Measurements from ENCODE around the gene ELAVL1.

ELAVL1 gene

DNA sequence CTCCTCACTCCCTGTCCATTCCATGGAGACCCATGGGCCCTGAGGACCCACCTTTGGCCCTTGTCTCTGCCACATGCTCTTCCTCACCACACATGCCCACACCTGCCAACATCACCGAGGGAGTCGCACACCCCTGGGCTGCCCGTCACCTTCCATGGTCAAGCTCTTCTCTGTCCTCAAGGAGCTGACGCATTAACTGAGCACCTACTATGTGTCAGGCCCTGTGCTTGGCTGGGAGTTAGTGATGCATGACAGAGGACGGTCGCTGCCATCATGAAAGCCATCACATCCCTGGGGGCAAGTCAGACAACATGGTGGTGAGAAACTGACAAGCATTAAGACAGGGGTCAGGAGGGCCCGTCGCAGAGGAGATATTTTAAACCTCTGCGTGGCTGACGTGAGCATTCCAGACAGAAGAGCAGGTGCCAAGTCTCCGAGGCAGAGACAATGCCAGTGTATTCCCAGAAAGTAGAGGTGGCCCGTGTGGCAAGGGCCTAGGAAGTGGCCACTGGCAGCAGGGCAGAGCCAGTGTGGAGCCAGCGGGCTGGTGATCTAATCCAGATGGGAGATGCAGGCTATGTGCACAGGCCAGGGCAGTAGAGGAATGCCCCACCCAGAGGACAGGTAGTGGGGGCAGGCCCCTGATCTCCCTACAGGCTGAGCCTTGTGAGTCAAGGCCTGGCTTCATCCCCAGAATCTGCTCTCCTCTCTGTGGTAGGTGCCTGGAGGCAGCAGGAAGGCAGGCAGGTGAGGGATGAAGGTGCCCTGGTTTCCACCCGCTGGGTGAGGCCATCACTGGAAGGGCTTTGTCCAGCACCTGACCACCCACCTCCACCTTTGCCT is 21.2 kb downstream of the ELAVL1 start:
- DNase-seq: no peak

DNA sequence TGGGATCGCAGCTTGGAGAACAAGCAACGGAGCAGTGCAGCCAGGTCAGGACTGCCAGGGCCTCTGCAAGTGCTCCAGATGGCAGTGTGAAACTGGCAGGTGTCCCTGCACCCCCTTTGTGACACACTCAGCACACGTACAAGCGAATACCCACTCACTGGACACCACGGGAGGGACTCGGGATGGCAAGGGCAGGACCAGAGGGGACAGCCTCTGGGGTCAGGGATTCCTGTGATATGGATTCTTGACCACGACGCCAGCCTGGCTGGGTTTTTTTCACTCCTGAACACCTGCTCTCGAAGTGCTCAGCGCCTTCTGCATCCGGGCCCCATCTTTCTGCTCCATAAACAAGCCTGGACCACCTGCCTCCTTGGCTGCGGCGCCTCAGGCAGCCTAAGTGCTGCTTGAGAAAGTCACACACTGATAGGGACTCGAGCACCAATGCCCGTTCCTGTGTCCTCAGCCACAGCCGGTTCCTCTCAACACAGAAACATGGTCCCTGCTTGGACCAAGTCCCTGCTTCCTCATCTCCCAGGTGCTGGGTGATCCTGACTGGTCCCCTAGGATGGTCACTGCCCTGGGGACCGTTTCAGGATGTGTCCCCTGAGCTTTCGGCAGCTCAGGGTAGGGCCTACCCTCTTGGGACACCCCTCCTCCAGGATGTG is 22.0 kb downstream of the ELAVL1 start:
- DNase-seq: no peak

DNA sequence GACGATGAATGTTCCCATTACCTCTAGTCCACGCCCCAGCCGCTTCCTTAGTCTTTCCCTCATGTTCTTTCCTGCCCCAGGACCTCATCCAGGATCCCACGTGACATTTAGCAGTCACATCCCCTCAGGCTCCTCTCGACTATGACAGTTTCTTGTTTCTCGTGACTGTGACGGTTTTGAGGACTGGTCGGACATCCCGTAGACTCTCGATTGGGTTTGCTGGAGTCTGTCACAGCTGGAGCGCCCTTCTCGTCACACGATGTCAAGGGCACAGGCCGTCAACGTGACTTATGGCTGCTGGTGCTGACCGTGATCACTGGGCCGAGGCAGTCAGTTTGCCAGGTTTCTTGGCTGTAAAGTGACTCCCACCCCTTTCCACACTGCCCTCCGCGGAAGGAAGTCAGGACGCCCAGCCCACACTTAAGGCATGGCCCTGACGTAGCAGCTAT is 22.8 kb downstream of the ELAVL1 start:
- no peak for DNase-seq

DNA sequence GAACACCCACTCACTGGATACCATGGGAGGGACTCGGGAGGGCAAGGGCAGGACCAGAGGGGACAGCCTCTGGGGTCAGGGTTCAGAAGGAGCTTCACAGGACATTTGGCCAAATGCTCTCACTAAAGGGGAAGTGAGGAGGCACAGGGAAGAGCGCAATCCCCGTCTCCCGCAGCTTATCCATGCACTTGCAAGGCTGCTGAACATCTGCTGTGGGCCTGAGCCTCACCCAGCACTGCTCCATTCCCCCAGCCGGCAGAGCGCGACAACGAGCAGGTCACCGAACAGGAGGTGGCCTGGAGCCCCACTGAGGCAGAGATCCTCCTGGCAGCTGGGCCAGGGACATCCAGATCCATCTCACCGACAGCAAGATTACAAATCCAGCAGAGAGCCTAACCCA is 23.3 kb downstream of the ELAVL1 start:
- no peak for DNase-seq

DNA sequence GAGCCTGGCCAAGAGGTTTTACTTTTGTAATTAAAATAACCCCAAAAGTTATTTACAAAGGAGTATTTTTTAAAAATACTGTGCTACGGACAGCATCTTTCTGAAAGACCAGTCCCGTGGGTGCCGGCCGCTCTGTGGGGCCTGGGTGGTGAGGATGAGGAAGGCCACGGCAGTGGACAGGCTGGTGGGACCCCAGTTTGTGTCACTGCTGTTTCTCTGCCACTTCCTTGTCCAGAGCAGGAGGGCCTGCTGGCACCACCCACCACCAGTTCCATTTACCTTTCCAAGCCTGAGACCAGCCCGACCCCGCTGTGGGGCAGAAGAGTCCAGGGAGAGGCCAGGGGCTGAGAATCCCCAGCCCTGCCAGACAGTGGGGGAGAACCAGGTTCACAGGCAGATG is 23.8 kb downstream of the ELAVL1 start:
- DNase-seq: no peak

DNA sequence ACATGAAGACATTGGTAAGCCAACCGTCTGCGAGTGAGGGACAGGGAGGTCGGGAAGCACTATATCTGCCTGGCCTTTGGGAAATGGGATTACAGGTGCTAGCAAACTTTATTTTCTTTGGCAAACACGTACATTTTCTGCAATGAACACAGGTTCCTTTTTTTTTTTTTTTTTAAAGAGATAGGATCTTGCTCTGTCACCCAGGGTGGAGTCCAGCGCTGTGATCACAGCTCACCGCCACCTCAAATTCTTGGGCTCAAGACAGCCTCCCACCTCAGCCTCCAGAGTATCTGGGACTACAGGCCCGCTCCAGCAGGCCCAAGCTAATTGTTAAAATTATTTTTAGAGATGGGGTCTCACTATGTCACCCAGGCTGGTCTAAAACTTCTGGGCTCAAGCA is 24.2 kb downstream of the ELAVL1 start:
- DNase-seq: no peak

DNA sequence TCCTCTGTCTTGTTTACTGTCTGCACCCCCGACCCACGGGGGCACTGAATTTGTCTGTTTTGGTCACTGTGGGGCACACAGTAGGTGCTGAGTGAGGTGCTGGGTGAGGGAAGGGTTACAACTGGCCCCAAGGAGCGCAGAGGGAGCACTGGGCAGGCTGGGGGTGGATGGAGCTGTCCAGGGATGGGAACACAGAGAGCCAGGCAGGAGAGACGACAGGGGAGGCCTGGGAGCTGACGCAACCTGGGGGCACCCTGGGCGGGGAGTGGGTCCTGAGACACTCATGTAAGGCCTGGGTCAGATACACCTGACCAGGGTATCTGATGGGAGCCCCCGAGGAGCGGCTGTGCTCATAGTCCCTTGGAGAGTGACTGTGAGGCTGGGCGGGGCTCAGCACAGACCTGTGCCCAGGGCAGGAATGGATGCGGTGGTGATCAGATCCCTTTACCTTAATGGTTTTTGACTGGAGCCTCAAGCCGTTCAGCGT is 24.8 kb downstream of the ELAVL1 start:
- no peak for DNase-seq

DNA sequence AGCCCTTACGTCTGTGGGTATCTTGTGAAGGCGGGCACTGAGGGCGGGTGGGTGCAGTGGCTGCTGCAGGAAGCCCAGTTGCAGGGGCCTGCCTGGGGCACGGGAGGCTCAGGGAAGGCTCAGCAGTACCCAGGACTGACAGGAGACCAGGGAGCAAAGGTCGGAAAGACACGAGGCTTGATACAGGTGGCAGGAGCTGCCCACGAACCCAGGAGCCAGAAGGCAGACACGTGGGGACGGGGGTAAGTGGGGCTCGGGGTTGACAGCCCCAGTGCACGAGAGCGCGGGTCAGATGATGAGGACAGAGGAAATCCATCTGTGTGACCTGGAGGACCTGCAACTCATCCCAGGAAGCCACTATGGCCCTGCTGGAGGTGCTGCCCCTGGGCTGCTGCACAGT is 25.3 kb downstream of the ELAVL1 start:
- DNase-seq: no peak

DNA sequence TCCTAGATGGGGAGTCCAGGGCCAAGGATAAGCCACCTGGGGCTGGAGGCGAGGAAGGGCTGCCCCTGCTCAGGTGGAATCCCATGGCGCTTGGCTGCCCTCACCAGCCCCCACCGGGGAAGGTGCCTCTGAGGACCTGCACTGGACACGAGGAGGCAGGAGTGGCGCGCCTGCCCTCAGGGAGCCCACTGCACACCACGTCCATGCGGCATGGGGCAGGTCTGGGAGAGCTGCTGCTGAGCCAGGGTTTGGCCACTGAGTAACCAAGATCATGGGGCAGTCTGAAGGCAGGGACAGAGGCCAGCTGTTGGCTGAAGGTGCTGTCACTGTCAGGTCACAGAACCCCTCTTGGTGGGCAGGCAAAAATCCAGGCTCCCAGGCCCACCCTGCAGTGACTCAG is 25.9 kb downstream of the ELAVL1 start:
- no peak for DNase-seq

DNA sequence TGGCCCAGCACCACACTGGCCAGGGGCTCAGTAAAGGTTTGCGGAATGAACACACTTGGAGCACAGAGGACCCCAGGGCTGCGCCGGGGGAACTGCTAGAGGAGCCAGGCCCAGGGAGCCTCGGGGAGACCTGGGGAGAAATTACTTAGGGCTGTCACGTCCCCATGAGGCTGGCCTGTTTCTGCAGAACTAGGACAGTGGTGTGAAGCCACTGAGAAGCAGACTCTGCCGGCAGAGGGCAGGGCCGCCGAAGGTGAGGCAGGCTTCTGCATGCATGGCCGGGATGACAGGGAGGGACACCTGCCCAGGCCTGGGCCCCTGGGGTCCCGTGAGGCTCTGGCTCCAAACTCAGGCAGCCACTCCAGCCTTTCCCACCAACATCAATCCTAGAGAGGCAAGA is 26.4 kb downstream of the ELAVL1 start:
- DNase-seq: no peak

DNA sequence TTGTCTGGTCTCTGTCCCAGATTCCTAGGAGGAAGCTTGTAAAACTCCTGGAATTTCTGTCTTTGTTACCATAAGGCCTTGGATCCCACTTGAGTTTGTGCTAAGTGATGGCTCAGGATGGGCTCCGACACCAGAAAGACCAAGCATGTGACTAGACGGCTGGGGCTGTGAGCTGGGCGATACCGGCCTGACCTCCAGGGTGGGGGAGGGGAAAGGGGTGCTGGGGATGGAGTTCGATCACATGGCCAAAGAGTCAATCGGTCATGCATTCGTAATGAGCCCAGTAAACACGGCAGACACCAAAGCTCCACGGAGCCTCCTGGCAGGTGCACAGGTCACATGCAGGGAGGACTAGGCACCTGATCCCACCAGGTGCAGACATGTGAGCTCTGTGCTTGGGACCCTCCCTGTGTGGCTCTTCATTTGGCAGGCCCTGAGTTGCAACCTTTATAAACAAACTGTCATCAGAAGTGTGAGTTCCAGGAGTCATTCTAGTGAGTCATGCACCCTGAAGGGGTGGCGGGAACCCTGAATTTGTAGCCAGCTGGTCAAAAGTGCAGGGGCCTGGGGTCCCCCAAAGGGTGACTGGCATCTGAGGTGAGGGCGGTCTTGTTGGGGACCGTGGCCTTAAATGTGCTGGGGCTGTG is 27.1 kb downstream of the ELAVL1 start:
- no peak for DNase-seq

DNA sequence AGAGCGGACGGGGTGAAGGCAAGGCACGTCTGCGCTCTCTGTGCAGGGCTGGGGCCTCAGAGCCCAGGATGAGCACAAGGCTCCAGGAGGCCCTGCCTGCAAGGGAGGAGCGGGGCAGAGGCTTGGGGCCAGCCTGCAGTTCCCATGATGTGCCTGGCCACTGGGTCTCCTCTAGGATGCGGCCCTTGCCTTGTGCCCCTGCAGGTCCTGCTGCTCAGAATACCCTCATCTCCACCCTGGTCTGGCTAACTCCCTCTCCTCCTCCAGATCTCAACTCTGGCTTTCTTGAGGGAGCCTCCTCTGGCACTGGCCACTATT is 27.8 kb downstream of the ELAVL1 start:
- DNase-seq: no peak

DNA sequence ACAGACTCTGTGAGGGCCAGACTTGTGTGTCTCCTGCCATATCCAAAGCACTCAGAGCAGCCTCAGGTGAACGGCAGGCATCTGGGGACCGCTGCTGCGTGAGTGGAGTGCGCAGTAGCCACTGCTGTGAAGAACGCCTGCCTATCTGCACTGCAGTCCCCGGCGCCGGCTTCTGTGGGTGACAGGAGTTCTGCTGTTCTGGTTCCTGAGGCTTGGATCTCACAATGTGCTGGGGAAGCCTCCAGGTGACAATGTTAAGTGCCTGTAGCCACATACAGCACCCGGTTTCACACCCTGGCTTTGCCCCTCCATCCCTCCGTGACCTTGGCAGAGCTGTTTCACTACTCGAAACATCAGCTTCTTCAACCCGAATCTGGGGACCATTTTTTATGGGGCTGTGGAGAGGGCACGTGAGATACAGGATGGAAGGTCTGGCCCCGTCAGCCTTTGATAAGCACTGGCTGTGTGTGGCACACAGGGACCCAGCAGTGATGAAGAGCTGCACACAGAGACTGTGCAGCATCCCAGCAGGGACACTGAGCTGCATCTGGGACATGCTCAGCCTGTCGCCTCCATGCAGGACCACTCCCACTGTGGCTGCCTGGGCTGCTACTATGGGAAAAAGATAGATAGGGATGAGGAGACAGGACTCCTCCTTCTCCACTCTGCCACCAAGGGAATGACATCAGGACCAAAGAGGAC is 28.3 kb downstream of the ELAVL1 start:
- DNase-seq: no peak

DNA sequence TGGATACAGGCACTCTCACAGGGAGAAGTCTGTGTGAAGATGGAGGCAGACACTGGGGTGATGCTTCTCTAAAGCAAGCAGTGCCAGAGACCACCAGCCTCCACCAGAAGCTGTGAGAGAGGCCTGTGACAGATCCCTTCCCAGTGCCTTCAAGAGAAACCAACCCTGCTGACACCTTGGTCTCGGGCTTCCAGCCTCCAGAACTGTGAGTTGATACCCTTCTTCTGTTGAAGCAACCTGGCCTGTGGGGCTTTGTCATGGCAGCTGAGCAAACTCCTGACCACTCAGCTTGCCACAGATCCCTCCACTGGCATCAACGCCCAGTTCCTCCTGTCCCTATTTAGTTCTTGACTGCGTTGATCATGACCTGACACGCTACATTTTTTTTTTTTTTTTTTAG is 29.0 kb downstream of the ELAVL1 start:
- no peak for DNase-seq

DNA sequence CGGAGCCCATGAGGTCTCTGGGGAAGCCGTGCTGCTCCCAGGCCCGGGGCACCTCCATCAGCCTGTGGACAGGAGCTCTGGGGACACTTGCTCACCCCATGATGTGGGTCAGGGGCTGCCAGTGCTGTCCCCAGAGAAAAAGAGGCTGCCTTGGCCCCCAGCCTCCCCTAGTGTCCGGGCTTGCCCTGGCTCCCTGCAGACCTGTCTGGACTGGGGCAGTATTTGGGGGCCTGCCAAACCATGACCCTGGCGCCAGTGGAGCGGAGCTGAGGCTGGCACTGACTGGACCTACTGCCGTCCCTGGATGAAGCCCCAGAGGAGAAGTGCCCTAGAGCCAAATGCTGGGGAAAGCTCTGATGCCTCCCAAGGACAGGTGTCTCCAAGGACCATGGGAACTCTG is 30.4 kb downstream of the ELAVL1 start:
- DNase-seq: no peak

DNA sequence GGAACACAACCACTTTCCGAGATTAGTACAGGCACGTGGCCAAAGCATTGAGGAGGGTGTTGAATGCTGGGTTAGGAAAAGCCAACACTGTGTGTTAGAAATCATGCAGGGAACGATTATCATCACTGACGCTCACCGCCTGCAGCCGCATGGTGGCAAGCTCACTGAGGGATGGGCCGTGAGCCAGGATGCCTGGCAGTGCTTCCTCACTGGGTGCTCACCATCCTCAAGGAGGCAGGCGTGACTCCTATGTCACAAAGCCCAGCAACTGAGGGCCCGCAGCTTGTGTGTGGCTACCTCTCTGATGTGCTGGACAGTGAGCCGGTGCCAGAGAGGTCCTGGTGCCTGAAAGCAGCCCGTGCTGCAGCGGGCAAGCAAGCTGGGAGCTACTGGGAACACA is 31.6 kb downstream of the ELAVL1 start:
- no peak for DNase-seq

DNA sequence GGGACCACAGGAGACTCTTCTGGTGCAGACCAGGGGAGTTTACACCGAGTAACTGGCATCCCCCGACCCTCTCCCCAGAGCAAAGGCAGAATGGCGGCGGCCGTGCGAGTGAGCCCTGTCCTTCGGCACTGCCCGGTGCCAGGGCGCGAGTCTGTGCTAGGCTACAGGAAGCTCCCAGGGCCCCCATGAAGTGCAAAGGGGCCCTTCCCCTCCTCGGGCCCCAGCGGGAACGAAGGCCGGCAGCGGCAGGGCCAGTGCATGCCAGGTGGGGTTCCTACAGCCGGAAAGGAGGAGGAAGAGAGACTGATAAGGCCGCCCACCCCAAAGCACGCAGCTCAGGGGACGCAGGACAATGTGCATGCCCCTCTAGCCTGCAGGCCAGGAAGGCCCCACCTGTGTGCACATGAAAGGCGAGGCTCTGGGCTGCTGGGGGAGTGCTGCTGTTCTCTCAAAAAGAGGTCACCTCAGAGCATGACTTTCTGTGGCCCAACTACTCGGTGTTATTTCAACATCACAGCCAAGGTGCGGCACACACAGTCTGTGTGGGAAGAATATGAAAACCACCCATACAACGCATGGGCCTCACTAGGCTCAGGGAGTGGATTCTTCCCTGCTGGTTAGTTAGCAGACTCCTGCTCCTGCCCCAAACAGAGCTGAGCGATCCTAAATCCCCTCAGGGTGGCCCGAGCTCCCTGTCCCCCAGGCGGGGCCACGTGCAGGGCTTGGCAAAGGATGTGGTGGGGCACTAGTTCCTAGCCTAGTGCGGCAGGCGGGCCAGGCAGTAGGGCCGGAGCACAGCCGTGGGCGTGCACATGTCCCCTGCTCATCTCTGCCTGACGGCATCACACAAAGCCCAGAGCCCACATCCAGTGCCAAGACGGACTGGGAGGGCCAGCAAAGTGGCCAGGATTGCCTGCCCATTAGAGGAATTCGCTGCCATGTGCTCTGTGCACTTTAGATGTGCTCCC is 33.6 kb downstream of the ELAVL1 start:
- no peak for DNase-seq

DNA sequence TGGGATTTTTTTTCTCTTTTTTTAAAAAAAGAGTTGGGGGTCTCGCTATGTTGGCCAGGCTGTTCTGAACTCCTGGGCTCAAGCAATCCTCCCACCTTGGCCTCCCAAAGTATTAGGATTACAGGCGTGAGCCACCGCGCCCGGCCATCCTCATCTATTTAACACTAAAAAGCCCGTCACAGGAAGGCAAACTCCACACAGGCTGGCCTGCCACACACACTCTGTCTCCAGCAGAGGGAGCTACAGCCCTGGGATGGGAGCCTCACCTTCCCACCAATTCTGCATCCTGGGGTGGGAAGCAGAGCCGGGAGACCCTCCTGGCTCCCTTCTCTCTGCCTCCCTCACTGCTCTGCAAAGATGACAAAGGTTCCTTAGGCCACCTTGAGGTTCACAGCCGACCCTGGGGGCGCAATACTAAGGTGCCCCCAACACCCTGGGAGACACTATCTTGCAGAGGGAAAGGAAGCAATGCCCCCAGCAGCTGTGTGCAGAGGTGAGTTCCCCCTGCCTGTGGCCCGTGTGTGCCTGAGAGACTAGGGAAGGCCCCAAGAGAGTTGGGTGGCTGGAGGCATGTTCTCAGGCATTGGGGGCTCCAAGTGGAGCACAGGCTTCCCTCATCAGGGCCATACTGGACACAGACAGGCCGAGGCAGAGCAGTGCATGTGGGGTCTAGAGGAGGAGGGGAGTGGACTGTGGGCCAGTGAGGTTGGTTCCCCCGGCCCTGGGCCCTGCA is 34.6 kb downstream of the ELAVL1 start:
- no peak for DNase-seq

DNA sequence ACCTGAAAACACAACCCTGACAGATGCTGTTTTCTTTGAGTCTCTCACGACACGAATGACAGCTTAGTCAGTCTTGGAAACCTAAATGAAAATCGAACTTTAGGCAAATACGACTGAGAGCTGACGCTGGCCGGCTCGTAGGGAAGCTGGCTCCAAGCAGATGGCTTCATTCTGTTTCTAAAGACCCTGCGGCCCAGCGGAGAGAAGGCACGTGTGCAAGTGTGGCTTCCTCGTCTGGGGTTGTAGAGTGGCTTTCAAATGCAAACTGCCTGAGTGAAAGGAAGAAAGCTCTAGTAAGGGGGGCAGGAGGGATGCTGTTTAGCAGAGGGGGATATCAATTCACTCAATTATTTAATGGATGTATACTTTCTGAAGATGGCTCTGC is 35.9 kb downstream of the ELAVL1 start:
- DNase-seq: no peak

DNA sequence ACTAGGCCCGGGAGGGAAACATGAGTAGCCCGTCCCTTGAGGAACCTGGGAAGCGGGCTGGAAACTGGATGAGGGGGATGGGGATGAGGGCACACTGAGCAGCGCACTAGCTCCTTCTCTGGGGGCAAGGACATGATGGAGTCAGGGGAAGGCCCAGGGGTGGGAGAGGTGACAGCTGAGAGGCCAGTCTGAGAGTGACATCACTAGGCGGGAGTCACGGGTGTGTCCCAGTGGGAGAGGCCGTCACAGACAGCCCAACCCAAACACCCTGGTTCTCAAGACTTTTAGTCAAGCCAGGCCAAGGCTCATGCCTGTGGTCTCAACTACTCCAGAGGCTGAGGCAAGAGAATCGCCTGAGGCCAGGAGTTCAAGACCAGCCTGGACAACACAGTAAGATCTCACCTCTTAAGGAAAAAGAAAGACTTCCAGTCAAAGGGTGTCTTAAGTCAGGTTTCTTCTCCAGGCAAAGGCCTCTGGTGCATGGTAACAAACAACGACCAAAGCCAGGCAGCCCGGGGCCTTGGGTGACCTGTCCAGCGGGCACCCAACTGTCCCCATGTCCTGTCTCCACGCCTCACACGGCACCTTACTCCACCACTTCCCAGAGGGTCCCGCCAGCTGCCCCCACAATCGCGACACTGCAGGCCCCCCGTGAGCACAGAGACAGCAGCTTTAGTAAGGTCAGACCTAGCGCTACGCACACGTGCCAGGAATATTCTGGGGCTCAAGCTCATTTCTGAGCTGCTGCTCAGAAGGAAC is 36.5 kb downstream of the ELAVL1 start:
- no peak for DNase-seq
